GM19193 (cell line): ENCODE results near the gene GRIK4.

Source experiments
- POLR2A ChIP-seq: IDR thresholded peaks from 4 replicates; pipeline ENCODE4 v1.6.1; 2011; ENCODE audit not compliant: insufficient read depth, insufficient read length; ENCODE audit errors: extremely low read depth

Gene GRIK4

GRCh38 chr11:120798854-120799253 lies 287.3 kb downstream of the GRIK4 start:
- TF ChIP-seq POLR2A, result no peak

- TF ChIP-seq POLR2A, result no peak
Measured at GRCh38 chr11:120800206-120800605, 288.7 kb downstream of the GRIK4 start.

- TF ChIP-seq POLR2A, result no peak
Measured at GRCh38 chr11:120801801-120802689, 290.5 kb downstream of the GRIK4 start.

GRCh38 chr11:120805960-120806555 lies 294.5 kb downstream of the GRIK4 start:
- no peak for TF ChIP-seq POLR2A

- no peak for TF ChIP-seq POLR2A
Measured at GRCh38 chr11:120807414-120808150, 296.0 kb downstream of the GRIK4 start.

GRCh38 chr11:120808616-120809050 lies 297.1 kb downstream of the GRIK4 start:
- no peak for TF ChIP-seq POLR2A

- TF ChIP-seq POLR2A, result no peak
Measured at GRCh38 chr11:120810251-120810650, 298.7 kb downstream of the GRIK4 start.

- no peak for TF ChIP-seq POLR2A
Measured at GRCh38 chr11:120811199-120811598, 299.7 kb downstream of the GRIK4 start.

GRCh38 chr11:120811731-120812130 lies 300.2 kb downstream of the GRIK4 start:
- no peak for TF ChIP-seq POLR2A

- no peak for TF ChIP-seq POLR2A
Measured at GRCh38 chr11:120814531-120815318, 303.2 kb downstream of the GRIK4 start.

- TF ChIP-seq POLR2A, result no peak
Measured at GRCh38 chr11:120815319-120816100, 304.0 kb downstream of the GRIK4 start.

GRCh38 chr11:120816176-120816575 lies 304.6 kb downstream of the GRIK4 start:
- no peak for TF ChIP-seq POLR2A

- no peak for TF ChIP-seq POLR2A
Measured at GRCh38 chr11:120816711-120817110, 305.2 kb downstream of the GRIK4 start.

- TF ChIP-seq POLR2A, result no peak
Measured at GRCh38 chr11:120817158-120817557, 305.6 kb downstream of the GRIK4 start.

GRCh38 chr11:120818097-120818496 lies 306.5 kb downstream of the GRIK4 start:
- TF ChIP-seq POLR2A, result no peak

- no peak for TF ChIP-seq POLR2A
Measured at GRCh38 chr11:120819003-120819402, 307.5 kb downstream of the GRIK4 start.
